Stimulated activated CD4-positive, alpha-beta T cell treated with anti-CD3 and anti-CD28 coated beads, Interleukin-12 subunit alpha, Interleukin-12 subunit beta, amount 100 ng/mL, for 4 hours (primary cell): ENCODE results near the gene FOXO3.

Experiments used
- DNase-seq: peaks from one replicate; pipeline ENCODE4 v3.0.0-alpha.2; 2020

FOXO3 gene

GRCh38 chr6:108598305-108598863 lies 37.7 kb downstream of the FOXO3 start:
- DNase-seq = no peak

DNA sequence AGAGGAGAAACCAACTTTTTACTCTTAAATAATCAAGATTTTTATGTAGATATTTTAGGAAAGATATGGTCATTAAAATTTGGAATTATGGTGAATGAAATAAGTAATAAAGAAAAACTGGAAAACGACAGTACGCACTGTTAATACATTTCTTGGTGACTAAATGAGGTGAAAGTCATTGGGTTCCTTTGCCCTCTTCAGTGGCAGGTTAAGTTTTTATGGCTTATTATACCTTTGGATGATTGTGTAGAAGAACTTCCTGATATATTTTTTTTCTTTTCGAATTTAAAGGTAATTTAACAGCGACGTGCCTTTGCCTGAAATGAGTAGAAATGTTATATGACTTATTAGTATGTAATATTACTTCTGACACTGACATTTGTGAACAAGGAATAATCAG lies 43.4 kb downstream of the FOXO3 start:
- DNase-seq = no peak

GRCh38 chr6:108606250-108606690 lies 45.6 kb downstream of the FOXO3 start:
- DNase-seq = no peak

- DNase-seq = no peak
Observed at GRCh38 chr6:108608453-108609275, 47.9 kb downstream of the FOXO3 start.

DNA sequence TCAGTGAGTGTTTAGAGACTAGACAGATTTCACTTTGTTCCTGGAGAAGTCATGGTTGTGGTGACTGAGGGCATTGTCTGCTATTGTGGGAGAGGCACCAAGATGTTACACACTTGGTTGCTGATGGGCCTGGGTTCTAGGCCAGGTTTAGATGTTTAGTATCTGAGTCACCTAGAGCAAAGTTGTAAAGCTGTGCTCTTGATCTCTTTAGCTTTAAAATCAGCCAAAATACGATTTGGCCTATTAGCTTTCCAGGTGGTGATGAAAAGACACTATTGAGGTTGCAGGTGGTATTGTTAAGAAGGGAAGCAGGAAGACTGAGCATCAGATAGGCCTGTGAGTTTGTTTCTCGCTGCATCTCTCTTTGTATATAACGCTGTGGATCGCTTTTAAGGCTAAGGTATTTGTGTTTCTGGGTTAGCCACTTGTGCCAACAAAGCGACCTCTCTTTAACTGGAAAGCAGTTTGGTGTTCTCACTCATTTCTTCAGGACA lies 48.6 kb downstream of the FOXO3 start:
- DNase-seq = no peak

GRCh38 chr6:108610270-108610839 lies 49.6 kb downstream of the FOXO3 start:
- DNase-seq = no peak

DNA sequence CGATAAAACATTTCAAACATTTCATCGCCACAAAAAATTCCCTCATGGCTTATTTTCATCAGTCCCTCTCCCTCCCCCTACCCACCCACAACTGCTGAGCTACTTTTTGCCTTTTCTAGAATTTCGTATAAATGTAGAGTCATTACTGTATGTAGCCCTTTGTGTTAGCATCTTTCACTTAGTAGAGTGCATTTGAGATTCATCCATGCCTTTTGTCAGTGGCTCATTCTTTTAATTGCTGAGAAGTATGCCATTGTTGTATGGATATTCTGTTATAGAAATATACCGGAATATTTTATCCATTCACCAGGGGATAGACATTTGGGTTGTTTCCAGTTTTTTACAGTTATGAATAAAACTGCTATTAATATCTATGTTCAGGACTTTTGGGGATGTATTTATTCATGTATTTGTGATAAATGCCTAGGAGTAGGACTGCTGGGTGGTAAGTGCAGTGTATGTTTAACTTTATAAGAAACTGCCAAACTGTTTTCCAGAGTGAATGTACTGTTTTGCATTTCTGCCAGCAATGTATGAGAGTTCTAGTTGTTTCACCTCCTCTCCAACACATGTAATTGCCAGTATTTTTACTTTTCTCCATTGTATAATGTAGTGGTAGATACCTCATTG lies 50.4 kb downstream of the FOXO3 start:
- no peak for DNase-seq

GRCh38 chr6:108612852-108613251 lies 52.1 kb downstream of the FOXO3 start:
- no peak for DNase-seq

DNA sequence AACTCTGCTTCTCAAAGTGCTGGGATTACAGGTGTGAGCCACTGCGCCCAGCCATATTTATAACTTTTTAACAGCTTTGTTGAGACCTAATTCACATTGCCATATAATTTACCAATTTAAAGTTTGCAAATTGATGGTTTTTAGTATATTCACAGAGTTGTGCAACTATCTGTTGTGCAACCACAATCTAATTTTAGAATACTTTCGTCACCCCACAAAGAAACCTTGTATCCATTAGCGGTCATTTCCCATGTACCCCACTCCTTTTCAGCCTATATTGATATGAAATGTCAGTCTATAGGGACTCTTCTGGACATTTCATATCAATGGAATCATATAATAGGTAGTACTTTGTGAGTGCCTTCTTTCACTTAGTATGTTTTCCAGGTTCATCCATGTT lies 55.8 kb downstream of the FOXO3 start:
- DNase-seq = no peak

DNA sequence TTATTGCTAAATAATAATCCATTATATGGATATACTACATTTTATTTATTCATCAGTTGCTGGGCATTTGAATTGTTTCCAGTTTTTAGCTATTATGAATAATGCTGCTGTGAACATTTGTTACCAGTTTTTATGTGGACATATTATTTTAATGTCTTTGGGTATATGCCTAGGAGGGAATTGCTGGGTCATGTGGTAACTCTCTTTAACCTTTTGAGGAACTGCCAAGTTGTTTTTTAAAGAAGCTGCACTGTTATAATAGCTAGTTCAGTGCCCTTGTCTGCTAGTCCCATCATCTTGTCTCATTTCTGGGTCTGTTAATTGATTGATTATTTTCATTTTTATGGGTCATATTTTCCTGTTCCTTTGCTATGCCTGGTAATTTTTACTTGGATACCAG lies 56.3 kb downstream of the FOXO3 start:
- DNase-seq = no peak

DNA sequence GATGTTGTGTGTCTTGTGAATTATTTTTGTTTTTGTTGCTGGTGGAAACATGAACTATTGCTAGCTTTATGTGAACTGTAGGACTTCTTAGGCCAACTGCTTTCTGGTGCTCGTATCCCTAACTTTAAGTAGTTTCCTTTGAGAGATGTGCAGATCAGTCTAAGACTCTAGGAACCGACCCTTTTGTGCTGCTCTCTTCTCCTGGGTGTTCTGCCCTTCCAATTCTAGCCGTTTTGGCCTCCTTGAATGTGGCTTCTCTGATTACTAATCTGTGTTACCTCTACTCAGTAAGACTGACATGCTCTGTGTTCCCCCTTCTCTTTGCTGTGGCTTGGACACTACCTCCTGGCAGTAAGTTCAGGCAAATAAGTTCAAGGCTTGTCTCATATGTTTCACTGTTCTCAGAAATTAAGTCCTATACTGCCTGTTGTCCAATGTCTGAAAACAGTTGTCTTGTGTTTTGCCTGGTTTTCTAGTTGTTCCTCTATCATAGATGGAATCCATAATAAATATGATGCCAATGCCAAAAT lies 58.0 kb downstream of the FOXO3 start:
- no peak for DNase-seq

DNA sequence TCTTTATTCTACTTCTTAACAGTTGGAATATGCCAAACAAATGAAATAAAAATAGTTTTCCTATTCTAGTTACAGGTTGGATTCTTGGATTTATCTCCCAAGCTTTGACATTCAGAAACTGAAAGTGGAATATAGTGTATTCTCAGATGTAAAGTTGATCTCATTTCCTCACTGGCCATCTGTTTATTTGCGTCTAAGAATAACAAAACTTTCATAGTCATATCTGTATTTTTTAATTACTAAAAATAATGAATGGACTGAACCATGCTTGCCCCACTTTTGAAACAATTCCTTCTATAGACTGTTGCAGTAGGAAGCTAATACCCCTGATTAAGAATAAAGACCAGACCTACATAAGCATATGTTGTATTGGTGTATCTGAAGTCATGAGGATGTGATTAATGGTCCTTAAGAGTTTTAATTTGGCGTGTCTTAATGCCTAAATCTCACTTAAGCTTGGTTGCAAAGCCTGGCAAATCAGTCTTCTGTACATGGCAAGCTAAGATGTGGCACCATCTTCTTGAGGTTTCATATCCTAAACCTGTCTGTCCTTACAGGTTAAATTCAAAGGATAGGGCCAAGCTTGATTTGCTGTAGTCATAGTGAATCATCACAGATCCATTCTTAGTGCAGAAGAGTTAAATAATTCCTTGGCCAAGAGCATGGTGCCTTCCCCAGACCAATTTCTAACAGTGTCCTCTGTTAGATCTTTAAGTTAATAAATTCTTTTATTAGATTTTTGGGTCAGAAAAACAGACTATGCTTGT lies 58.9 kb downstream of the FOXO3 start:
- no peak for DNase-seq

- DNase-seq = no peak
Observed at GRCh38 chr6:108621117-108621516, 60.4 kb downstream of the FOXO3 start.

DNA sequence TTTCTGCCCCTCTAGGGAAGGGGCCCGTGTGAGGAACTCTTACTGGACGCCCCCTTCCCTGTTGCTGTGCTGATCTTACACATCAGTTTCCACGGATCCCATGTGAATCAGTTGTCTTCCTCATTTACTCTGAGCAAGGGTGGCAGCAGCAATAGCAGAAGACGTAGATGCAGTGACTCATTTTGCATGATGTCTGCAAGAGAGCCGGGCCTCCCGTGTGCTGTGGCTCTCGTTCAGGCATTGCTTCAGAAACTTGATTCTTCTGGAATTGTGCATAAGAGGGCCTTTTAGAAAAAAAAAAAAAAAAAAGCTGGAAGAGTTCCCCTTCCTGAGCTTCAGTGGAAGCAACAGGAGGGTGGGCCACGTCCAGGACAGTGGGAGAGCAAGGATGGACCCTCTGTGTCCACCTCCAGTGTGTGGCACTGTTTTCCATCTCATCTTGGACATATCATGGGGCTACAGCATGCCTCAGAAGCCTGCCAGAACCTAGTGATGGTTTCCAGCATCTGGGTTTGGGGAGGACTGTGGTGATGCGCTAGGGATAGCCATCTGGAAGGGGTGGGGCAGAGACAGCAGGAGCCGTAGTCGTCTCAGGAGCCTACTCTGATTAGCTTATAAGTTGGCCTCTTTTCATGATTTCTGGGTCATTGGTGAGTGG lies 62.1 kb downstream of the FOXO3 start:
- no peak for DNase-seq

DNA sequence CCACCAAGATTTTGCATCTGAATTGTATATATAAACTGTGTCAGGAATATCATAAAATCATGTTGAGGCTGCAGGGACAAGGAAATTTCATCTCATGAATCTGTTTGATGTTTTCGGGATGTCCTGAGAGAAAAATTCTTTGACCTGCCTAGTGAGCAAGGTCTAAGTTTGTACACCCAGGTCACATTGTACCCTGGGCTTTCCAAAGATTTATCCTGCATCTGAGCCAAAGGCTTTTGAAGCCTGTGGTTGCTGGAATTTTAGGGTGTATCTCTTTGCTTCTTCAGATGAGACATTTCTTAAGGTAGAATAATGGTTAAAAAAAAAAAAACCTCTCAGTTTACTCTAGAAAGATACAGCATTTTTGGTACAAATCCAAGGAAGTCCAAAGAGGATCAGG lies 63.3 kb downstream of the FOXO3 start:
- DNase-seq = no peak

DNA sequence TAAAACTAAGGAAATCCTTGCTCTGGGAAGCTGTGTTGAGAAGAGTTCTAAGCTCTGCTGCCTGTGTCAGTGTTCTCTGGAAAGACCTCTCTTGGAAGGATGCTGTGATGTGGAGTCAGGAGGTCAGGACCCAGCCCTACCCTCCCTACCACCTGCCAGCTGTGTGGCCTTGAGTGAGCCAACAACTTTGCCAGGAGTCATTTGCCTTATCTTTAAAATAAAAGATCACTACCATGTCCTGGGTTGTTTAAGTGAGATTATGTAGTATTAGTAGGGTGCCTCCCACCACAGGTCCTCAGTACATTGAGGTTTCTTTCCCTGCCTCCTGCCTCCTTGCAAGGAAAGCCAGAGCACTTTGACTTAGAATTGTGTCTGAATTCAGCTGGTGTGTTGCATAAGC lies 64.9 kb downstream of the FOXO3 start:
- no peak for DNase-seq

DNA sequence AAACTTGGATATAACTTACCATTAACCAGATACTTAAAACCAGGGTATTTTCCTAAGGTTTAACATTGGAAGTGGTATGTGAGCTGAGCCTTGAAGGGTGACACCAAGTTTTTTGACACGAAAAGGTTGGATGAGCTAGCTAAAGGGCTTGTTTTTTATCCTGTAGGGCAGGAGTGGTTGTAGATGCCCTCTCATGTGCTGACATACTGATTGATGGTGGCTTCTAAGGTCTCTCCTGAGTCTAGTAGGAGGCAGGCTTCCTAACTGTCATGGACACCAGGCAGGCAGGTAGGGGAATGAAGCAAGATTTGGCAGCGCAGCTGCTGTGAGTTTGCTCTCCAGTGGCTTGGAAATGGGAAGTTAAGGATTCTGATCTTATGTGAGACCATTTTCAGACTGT lies 66.1 kb downstream of the FOXO3 start:
- DNase-seq = no peak

- DNase-seq = no peak
Observed at GRCh38 chr6:108627692-108628550, 67.2 kb downstream of the FOXO3 start.

GRCh38 chr6:108630050-108630714 lies 69.5 kb downstream of the FOXO3 start:
- DNase-seq = no peak

GRCh38 chr6:108632441-108632840 lies 71.7 kb downstream of the FOXO3 start:
- no peak for DNase-seq

- no peak for DNase-seq
Observed at GRCh38 chr6:108633436-108633835, 72.7 kb downstream of the FOXO3 start.
